ENCODE results near the gene TSFM.

- no peak for TF ChIP-seq CTCF (IDR thresholded peaks at IDR 0.05)
- TF ChIP-seq POLR2A (IDR thresholded peaks at IDR 0.05) = no peak
These were observed 2.2 kb upstream of the TSFM start for GRCh38 chr12:57780284-57780897.
